Thyroid gland (tissue), 4 donors: Measurements from ENCODE around the gene CEP83.

Source experiments
- CTCF ChIP-seq, 6 experiments: fragments of 200-600 bp in 3 of 6; fragments of 450-650 bp in 3 of 6; sonication (generic) in 3 of 6; IDR thresholded peaks; one replicate each; pipeline ENCODE4 v1.5.1; 2016 to 2019; ENCODE audit warnings: antibody characterized with exemption in 6 of 6, mild to moderate bottlenecking in 2 of 6, inconsistent platforms in 1 of 6, moderate library complexity in 1 of 6
- POLR2A ChIP-seq, 2 donors: fragments of 450-650 bp; IDR thresholded peaks; one replicate each; pipeline ENCODE4 v1.6.1; 2017; ENCODE audit warnings: antibody characterized with exemption in 2 of 2, mild to moderate bottlenecking in 2 of 2, moderate library complexity in 1 of 2

GRCh38 chr12:94379479-94380113, 80.1 kb downstream of the CEP83 start:
- no peak for TF ChIP-seq CTCF (IDR thresholded peaks at IDR 0.05)
- TF ChIP-seq POLR2A (IDR thresholded peaks at IDR 0.05) = no peak
